K562 (cell line): ENCODE measurements around the gene ADPRHL1. TPM values are rescaled to one million over a fixed set of nuclear protein-coding genes. Genes with fewer than 3 reads are reported as not detected.

Source experiments
- ATAC-seq: fragments of 200-7000 bp; cut with Tn5 transposase; 3 replicates; pipeline ENCODE4 v1.9.1; 2020; ENCODE audit warnings: moderate library complexity
- BruUV-seq: library from RNA; stranded (reverse); fragments of 400-500 nt; replicated peaks from 2 replicates; lab custom pipeline; 2021; lab: Mats Ljungman, UMichigan
- CTCF ChIA-PET: fragments of 300-600 bp; formaldehyde crosslinking; extraction: SDS; loops from one replicate; lab custom pipeline; 2021; ENCODE audit warnings: low intra/inter-chr PET ratio; lab: Yijun Ruan, JAX
- POLR2A ChIA-PET: fragments of 300-600, 350-650 bp; sonication (Branson Sonifier 250); formaldehyde crosslinking; extraction: SDS; loops from one replicate; lab custom pipeline; 2021; ENCODE audit warnings: antibody characterized with exemption, inconsistent platforms; lab: Yijun Ruan, JAX
- DNase-seq, 4 experiments: peaks; one replicate each; pipeline versions ENCODE4 v3.0.0 to v3.0.0-alpha.2; 2011 to 2018; ENCODE audit warnings: low spot score in 3 of 4, mixed read lengths in 3 of 4; ENCODE audit errors: extremely low read depth in 1 of 4
- FAIRE-seq: peaks from 2 replicates; lab custom pipeline; 2011; peaks lifted over from hg19 to GRCh38; lab: Jason Lieb, UNC
- H2AFZ ChIP-seq: 2 replicates; pipeline ENCODE4 v1.6.0; 2011; ENCODE audit warnings: low read depth, low read length, control low read depth, inconsistent platforms
- H3K27ac ChIP-seq: fragments of 200-600 bp; 3 replicates; pipeline ENCODE4 v1.8.0; 2011; ENCODE audit warnings: low read depth, mild to moderate bottlenecking, control low read depth, inconsistent platforms, low read length, moderate library complexity, mixed read lengths; ENCODE audit errors: extremely low read depth
- H3K27me3 ChIP-seq, 2 experiments: fragments of 300-600 bp in 1 of 2; 2 replicates in 1 of 2; 3 replicates in 1 of 2; pipeline versions ENCODE4 v1.6.0 to v1.8.0; 2011; ENCODE audit warnings: inconsistent platforms in 2 of 2, low read length in 2 of 2, mild to moderate bottlenecking in 1 of 2, mixed read lengths in 1 of 2, moderate library complexity in 1 of 2; ENCODE audit not compliant: control insufficient read depth in 2 of 2, insufficient read depth in 2 of 2
- H3K36me3 ChIP-seq: fragments of 300-600 bp; 3 replicates; pipeline ENCODE4 v1.8.0; 2011; ENCODE audit warnings: mild to moderate bottlenecking, low read length, inconsistent platforms; ENCODE audit not compliant: control insufficient read depth, insufficient read depth
- H3K4me1 ChIP-seq, 2 experiments: fragments of 200-600 bp in 1 of 2; replicated peaks in 1 of 2; 2 replicates in 1 of 2; 3 replicates in 1 of 2; pipeline versions ENCODE4 v1.5.1 to v1.8.0; 2011; ENCODE audit warnings: inconsistent platforms in 2 of 2, low read length in 2 of 2, mild to moderate bottlenecking in 1 of 2, mixed read lengths in 1 of 2, moderate library complexity in 1 of 2; ENCODE audit not compliant: control insufficient read depth in 2 of 2, insufficient read depth in 2 of 2
- H3K4me2 ChIP-seq: 2 replicates; pipeline ENCODE4 v1.6.1; 2011; ENCODE audit warnings: low read length, control low read depth, inconsistent platforms, mixed read lengths; ENCODE audit not compliant: insufficient read depth
- H3K4me3 ChIP-seq: fragments of 200-600 bp; sonication (generic), shearing (Covaris generic); 2 replicates; pipeline ENCODE4 v1.5.1; 2016; ENCODE audit warnings: control low read depth, inconsistent platforms
- H3K79me2 ChIP-seq: fragments of 200-600 bp; 3 replicates; pipeline ENCODE4 v1.8.0; 2011; ENCODE audit warnings: low read length, inconsistent platforms; ENCODE audit not compliant: control insufficient read depth, insufficient read depth
- H3K9ac ChIP-seq, 2 experiments: 2 replicates each; pipeline versions ENCODE4 v1.6.0 to v1.6.1; 2011; ENCODE audit warnings: low read depth in 2 of 2, low read length in 2 of 2, control low read depth in 1 of 2, inconsistent platforms in 1 of 2, mild to moderate bottlenecking in 1 of 2, mixed read lengths in 1 of 2; ENCODE audit not compliant: insufficient read depth in 1 of 2
- H3K9me1 ChIP-seq: one replicate; pipeline ENCODE4 v1.6.0; 2011; ENCODE audit warnings: inconsistent platforms, mild to moderate bottlenecking, low read length, moderate library complexity; ENCODE audit not compliant: control insufficient read depth, insufficient read depth
- H3K9me3 ChIP-seq: replicated peaks from 2 replicates; pipeline ENCODE4 v1.5.1; 2011; ENCODE audit warnings: low read depth, low read length, inconsistent platforms; ENCODE audit not compliant: control insufficient read depth, insufficient read depth
- H4K20me1 ChIP-seq: replicated peaks from 2 replicates; pipeline ENCODE4 v1.6.1; 2011; ENCODE audit warnings: low read length, inconsistent platforms, mixed read lengths; ENCODE audit not compliant: control insufficient read depth, insufficient read depth
- ATF1 ChIP-seq, 2 experiments: fragments of 450-650 bp in 1 of 2; IDR thresholded peaks; 2 replicates each; pipeline ENCODE4 v1.6.1; 2016; ENCODE audit warnings: missing compliant biosample characterization in 1 of 2, missing genetic modification characterization in 1 of 2
- MCM7 ChIP-seq, 2 experiments: fragments of 450-650 bp; IDR thresholded peaks; 2 replicates each; pipeline ENCODE4 v1.6.1; 2016 to 2018
- RFX1 ChIP-seq: fragments of 450-650 bp; IDR thresholded peaks from 2 replicates; pipeline ENCODE4 v1.6.1; 2016; ENCODE audit warnings: mild to moderate bottlenecking, moderate library complexity
- SMAD4 ChIP-seq: fragments of 250-450 bp; sonication (Bioruptor Pico); conservative IDR thresholded peaks from 2 replicates; pipeline ENCODE4 v1.8.0; 2021; ENCODE audit warnings: inconsistent platforms, mild to moderate bottlenecking, moderate library complexity
- TBL1XR1 ChIP-seq, 2 experiments: IDR thresholded peaks; 2 replicates each; pipeline ENCODE4 v1.6.1; 2012; ENCODE audit warnings: improper control_type of control experiment in 2 of 2, low read length in 2 of 2, mild to moderate bottlenecking in 1 of 2
- TRIM24 ChIP-seq, 2 experiments: fragments of 450-650 bp; IDR thresholded peaks; 2 replicates each; pipeline ENCODE4 v1.6.1; 2016
- ZMIZ1 ChIP-seq, 2 experiments: fragments of 150-350 bp in 1 of 2; IDR thresholded peaks; 2 replicates each; pipeline ENCODE4 v1.6.1; 2012 to 2016; ENCODE audit warnings: low read depth in 2 of 2, low read length in 2 of 2, mild to moderate bottlenecking in 1 of 2, moderate library complexity in 1 of 2
- ZNF197 ChIP-seq: fragments of 200-800 bp; sonication (Bioruptor generic); IDR thresholded peaks from 2 replicates; pipeline ENCODE4 v1.6.1; 2016; ENCODE audit warnings: low read depth, missing genetic modification characterization, missing compliant biosample characterization
- WGBS: fragments of 100-300 bp; shearing (Covaris generic); methylation state at CpG from one replicate; pipeline ENCODE4 v1.1.6; 2016; ENCODE audit warnings: low coverage, mixed read lengths; ENCODE audit not compliant: insufficient coverage; ENCODE audit errors: missing lambda C conversion rate; 5-methylcytosine and 5-hydroxymethylcytosine counted together
- in situ Hi-C: fragments of 300-500 bp; cut with MboI; formaldehyde crosslinking; loops from 4 replicates; pipeline ENCODE4 v1.15.0; 2018; ENCODE audit warnings: inconsistent platforms, mixed read lengths
- intact Hi-C: fragments of 100-400 bp; cut with micrococcal nuclease; formaldehyde crosslinking; loops from 2 replicates; pipeline ENCODE4 v1.14.2; 2022
- polyA plus RNA-seq, 8 experiments: library from polyadenylated mRNA; depleted of rRNA in 4 of 8; stranded (reverse) in 5 of 8; unstranded in 3 of 8; fragments of >200 nt; fragmentation: Nextera tagmentation in 2 of 8; fragmentation: Illumina TruSeq in 1 of 8; extraction: Ambion mirVana in 2 of 8; extraction: Trizol in 1 of 8; gene quantifications; 2 replicates each; pipeline versions ENCODE4 v1.2.1 to v1.2.3, GENCODE V29; 2011 to 2014; ENCODE audit warnings: inconsistent platforms in 1 of 8, missing spikeins in 1 of 8
- total RNA-seq, 7 experiments: library from RNA; depleted of rRNA in 6 of 7; stranded (reverse); fragments of >200 nt in 6 of 7; fragmentation: Illumina TruSeq in 2 of 7; extraction: Trizol in 2 of 7; gene quantifications; 2 replicates each; pipeline versions ENCODE4 v1.2.1 to v1.2.3, GENCODE V29; 2011 to 2021; ENCODE audit warnings: low replicate concordance in 1 of 7

The ADPRHL1 gene
- total and polyA plus RNA-seq, 9 of the 15 experiments (the other 6 are each of a cell fraction or from before 2014, with no cell fraction given), result 0.06 to 0.76 (median 0.37) TPM; not detected in 1

GRCh38 chr13:113419531-113420193, 33.6 kb downstream of the ADPRHL1 start:
- peak; percentile 82 for ATAC-seq
- peak; percentile 85 for FAIRE-seq
- H3K36me3 ChIP-seq, result no peaks in the 10 kb centered on the region
- TF ChIP-seq TBL1XR1 (IDR thresholded peaks at IDR 0.05; ENCODE audit: low read length in 2 of 2) (no peak), SMAD4 (CRISPR knock-in tag) (no peak), RFX1 (no peak), MCM7 (IDR thresholded peaks at IDR 0.05) (no peak), ZMIZ1 (IDR thresholded peaks at IDR 0.05; ENCODE audit: low read depth in 2 of 2, low read length in 2 of 2) (no peak), ZNF197 (CRISPR knock-in tag) (no peak), TRIM24 (IDR thresholded peaks at IDR 0.05) (peak; percentile 70 to 74; a peak in 3 of 4 replicates), ATF1 (CRISPR knock-in tag; IDR thresholded peaks at IDR 0.05) (no peak), ATF1 (tag; IDR thresholded peaks at IDR 0.05) (peak; percentile 57)

More at GRCh38 chr13:113419531-113420193, 33.6 kb downstream of the ADPRHL1 start:
- WGBS, result 11% methylated on average over 17 of the region's 18 CpGs
- ChIA-PET CTCF (no interaction called here), POLR2A (no interaction called here)
- no peak overlapping the region for H3K9ac ChIP-seq
- H3K9me1 ChIP-seq, result no peaks in the 10 kb centered on the region
- H3K4me1 ChIP-seq, result peaks cover 7 to 26% of the 10 kb centered on the region in 2 experiments; a peak in 3 of 5 replicates
- peak overlapping the region; percentile 7; the same call in 1 of the 2 replicates for H3K4me3 ChIP-seq
- in situ Hi-C loops, result no loop called here
- no peak overlapping the region; the same call in 2 of the 3 replicates for H3K27ac ChIP-seq
- DNase-seq, result peak; percentile 66 to 83 (median 72)
- BruUV-seq, result no TSS peak
- peaks cover 12 to 45% of the 10 kb centered on the region in 2 experiments; a peak in 4 of 5 replicates for H3K27me3 ChIP-seq
- peak overlapping the region; percentile 54 for H2AFZ ChIP-seq
- no peaks in the 10 kb centered on the region for H3K79me2 ChIP-seq
- H4K20me1 ChIP-seq, result no peaks in the 10 kb centered on the region
- no peaks in the 10 kb centered on the region for H3K9me3 ChIP-seq
- intact Hi-C loops, result no loop called here
- peak overlapping the region; percentile 60 for H3K4me2 ChIP-seq
